GM19238 (cell line): ENCODE measurements around the gene CD70.
"Not testable (repeated sequence)": the region's sequence is repeated elsewhere in the genome, so short reads cannot be mapped to it uniquely, and the experiment has no call there.

ENCODE experiments used
- DNase-seq: peaks from one replicate; pipeline ENCODE4 v3.0.0; 2011; ENCODE audit warnings: low spot score; ENCODE audit not compliant: insufficient read length

The CD70 gene

DNA sequence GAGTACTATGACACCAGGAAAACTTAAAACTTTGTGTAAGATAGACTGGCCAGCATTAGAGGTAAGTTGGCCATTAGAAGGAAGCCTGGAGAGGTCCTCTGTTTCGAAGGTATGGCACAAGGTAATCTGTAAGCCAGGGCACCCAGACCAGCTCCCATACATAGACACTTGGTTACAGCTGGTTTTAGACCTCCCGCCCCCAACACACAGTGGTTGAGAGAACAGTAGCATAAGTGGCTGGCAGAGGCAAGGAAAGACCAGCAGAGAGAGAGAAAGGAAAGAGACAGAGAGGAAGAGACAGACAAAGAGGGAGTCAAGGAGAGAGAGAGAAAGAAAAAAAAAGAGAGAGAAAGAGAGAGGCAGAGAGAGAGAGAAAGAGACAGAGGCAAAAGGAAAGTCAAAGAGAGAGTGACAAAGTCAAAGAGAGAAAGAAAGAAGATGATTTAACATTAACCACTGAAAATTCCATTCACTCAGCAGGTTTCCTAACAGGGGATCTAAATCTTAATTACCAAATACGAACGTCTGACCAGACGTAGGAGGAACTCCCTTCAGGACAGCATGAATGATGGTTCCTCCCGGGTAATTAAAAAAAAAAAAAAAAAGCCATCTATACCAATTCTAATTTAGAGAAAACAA is 7.4 kb upstream of the CD70 start:
- not testable (repeated sequence) for DNase-seq

DNA sequence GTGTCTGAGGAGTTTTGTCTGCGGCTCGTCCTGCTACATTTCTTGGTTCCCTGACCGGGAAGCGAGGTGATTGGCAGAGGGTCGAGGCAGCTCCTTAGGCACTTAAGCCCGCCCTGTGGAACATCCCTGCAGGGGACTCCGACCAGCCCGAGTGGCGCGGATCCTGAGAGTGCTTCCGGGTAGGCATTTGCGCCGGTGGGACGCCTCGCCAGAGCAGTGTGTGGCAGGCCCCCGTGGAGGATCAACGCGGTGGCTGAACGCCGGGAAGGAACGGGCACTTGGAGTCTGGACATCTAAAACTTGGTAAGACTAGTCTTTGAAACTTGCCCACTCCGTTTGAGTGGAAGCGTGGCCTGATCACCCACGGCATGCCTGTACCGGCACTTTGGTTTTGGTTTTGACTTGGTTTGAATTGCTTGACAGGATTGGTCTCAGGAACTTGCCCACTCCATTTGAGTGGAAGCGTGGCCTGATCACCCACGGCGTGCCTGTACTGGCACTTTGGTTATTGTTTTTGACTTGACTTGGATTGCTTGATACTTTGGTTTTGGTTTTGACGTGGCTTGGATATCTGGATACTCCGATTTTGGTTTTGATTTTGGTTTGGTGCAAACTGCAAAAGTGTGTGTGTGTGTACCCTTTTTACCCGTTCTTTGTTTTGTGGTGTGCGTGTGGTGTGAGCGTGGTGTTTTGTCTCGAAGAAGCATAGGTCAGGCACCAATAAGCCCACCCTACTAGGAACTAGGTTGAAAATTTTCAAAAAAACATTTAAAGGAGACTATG is 6.7 kb upstream of the CD70 start:
- DNase-seq = not testable (repeated sequence)

DNA sequence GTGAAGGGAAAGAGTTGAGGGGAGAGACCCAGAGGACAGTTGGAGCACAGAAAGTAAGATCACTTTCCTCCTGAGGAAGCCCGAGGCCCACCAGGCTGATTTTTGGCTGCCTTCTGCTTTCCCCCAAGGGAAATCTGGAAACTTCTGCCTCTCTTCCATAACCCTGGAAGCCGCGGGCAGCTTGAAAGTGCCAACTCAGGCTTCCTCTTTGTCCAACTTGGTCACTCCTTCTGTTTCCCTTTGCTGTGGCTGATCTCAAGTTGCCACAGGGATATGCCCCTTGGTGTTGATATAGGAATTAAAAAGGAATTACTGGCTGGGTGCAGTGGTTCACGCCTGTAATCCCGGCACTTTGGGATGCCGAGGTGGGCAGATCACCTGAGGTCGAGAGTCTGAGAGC is 5.7 kb upstream of the CD70 start:
- no peak for DNase-seq

DNA sequence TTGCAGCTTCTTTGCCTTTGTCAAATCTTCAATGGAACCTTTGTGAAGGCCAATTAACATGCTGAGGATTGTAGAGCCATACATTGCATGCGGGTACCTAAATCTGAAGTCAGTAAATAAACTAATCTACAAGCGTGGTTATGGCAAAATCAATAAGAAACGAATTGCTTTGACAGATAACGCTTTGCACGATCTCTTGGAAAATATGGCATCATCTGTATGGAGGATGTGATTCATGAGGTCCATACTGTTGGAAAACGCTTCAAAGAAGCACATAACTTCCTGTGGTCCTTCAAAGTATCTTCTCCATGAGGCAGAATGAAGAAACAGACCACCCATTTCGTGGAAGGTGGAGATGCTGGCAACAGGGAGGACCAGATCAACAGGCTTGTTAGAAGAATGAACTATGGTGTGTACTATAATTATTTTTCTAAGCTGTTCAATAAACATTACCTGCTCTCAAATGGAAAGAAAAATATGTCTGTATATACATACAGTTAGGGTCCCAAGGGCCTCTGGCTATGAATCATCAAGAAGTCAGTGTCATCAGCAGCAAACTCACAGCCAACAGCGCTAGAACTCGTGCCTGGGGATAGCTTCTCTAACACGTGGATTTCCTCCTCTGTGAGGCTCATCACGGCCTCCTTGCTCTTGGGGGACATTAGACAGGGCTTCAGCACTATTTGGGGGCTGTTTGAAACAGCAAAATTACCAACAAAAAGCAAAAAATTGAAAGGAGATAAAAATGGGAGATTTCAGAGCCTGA is 2.9 kb upstream of the CD70 start:
- DNase-seq = no peak

DNA sequence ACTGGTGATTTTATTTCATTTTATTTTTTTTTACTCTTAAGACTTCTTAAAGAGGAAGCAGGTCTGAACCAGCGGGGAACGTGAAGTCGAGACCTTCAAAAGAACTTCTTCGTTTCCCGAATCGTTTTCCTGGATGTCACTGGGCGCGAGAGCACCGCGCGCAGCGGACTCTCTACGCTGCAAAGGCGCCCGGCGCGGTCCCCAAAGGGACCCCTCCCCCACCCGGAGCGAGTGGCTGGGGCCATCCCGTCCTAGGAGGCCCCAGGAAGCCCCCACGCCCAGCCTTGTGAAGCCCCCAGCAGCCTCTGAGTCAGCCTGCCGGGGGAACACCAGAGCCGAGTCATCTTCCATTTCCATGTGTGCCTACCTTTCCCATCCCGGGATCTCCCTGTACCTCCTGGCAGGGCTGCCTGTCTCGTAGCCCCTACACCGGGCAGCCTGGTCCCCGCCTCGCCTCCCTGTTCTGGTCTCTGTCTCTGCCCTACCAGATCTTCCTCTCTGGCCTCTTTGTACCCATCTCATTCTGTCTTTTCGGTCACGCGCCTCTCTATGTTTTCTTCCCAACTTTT is 608 bp downstream of the CD70 start:
- no peak for DNase-seq

DNA sequence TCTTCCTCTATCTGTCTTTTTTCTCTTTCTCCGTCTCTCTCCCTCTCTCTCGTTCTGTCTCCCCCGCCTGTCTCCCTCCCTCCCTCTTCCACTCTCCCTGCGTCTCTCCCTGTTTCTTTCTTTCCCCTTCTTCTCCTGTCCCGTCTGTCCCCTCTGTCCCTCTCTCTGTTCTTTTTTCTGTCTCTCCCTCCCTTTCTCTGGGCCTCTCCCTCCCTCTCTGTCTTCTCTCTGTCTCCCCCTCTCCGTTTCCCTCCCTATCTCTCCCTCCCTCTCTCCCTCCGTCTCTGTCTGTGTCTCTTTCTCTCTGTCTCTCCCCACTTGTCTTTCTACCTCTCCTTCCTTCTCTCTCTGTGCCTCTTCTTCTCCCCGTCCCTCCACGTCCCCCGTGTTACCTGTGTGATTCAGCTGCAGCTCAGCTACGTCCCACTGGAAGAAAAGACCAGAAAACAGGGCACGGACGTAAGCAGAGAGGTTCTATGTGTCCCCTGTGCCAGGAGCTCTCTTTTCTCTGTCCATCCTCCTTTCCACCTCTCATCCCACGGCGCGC is 1.2 kb downstream of the CD70 start:
- DNase-seq = no peak

DNA sequence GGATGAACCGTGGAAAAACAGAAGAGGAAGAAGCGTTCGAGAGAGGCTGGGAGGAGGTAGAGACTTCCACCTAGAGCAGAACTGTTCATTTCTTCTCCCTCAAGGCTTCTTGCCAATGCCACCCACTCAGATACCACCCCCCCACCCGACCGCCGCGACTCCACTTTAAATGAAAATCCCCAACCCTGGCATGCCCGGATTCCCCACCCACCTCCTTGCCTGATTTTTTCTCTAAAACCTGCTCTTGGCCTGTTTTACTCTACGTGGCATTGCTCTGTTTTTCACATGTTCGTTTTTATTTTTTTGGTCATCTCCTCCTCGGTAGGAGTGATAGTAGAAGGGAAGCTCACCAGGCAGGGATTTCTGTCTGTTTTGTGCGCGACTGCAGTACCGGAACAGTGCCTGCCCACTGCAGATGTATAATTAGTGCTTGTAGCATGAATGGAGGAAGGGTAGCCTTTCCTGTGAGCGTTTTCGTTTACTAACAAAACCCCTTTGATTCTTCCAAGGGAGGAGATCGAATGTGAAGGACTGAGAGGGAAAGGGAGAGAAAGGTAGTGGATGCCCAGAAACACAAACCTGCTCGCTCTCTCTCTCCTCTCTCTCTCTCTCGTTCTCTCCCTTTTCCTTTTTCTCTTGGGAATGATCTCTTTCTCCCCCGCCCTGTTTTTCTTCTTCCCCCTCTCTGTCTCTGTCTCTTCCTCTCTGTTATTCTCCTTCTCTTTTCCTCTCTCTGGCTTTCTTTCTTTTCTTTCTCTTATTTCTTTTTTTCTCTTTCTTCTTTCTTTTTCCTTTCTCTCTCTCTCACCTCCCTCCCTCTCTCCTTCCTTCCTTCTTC is 2.2 kb downstream of the CD70 start:
- DNase-seq = no peak

DNA sequence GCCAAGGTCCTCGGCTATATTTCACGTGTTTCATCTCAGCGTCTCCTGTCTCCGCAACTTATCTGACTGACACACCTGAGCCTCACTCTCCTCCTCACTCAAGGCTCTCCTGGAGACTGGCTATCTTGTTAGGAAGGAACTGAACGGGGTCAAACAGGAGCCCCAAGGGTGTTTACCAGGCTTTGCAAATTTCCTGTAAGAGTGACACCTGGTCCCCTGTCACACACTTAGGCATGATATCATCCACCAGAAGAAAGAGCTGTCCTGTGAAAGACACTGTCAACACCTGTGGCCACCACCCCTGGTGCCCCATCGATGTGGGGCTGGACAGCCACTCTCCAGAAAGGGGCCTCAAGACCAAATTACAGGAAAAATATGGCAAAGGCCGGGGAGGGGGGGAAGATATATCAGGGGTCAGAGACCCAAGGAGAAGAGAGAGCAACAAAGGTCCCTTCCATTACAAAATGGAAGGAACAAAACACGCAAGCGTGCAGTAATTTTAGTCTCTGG is 2.9 kb downstream of the CD70 start:
- no peak for DNase-seq

DNA sequence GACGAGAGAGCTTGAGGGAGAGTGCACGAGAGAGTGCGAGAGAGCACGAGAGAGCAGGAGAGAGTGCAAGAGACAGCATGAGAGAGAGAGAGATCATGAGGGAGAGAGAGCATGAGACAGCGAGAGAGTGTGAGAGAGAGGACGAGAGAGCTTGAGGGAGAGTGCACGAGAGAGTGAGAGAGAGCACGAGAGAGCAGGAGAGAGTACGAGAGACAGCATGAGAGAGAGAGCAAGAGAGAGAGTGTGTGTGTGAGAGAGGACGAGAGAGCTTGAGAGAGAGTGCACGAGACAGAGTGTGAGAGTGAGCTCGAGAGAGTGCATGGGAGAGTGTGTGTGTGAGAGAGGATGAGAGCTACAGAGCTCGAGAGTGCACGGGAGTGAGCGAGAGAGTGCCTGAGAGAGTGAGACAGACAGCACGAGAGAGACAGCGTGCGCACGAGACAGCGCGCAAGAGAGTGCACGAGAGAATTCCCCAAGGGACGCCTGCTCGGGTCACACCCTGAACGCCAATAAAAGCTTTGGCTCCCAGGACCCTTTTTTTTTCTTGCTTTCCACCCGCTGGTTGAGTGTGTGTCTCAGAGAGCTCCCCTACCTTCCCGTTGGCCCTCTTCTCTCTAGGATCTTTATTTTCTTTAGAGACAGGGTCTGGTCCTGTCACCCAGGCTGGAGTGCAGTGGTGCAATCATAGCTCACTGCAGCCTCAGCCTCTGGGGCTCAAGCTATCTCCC is 3.7 kb downstream of the CD70 start:
- DNase-seq = peak; percentile 30

DNA sequence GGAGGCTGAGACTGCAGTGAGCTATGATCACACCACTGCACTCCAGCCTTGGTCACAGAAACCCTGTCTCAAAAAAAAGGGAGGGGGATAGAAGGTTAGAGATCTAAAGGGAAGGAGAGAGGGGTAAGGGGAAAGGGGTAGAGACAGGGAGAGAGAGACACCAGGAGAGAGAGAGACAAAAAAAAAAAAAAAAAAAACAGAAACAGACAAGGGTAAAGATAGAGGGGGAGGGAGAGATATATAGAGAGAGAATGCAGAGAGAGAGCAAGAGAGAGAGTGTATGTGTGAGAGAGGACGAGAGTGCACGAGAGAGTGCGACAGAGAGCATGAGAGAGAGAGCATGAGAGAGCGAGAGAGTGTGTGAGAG is 4.2 kb downstream of the CD70 start:
- no peak for DNase-seq

DNA sequence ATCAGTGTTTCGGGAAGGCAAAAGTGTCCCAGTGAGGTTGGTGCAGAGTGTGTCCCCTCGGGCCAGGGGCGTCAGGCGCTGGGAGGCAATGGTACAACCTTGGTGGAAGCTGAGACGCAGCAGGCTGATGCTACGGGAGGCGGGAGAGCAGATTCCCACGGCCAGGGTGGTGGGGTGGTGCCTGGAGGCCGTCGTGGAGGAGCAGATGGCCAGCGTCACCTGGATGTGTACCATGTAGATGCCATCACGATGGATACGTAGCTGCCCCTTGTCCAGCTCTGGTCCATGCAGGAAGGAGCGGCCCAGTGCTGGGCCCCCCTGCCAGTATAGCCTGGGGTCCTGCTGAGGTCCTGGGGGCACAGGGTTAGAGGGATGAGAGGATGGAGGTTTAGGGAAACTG is 4.9 kb downstream of the CD70 start:
- no peak for DNase-seq

DNA sequence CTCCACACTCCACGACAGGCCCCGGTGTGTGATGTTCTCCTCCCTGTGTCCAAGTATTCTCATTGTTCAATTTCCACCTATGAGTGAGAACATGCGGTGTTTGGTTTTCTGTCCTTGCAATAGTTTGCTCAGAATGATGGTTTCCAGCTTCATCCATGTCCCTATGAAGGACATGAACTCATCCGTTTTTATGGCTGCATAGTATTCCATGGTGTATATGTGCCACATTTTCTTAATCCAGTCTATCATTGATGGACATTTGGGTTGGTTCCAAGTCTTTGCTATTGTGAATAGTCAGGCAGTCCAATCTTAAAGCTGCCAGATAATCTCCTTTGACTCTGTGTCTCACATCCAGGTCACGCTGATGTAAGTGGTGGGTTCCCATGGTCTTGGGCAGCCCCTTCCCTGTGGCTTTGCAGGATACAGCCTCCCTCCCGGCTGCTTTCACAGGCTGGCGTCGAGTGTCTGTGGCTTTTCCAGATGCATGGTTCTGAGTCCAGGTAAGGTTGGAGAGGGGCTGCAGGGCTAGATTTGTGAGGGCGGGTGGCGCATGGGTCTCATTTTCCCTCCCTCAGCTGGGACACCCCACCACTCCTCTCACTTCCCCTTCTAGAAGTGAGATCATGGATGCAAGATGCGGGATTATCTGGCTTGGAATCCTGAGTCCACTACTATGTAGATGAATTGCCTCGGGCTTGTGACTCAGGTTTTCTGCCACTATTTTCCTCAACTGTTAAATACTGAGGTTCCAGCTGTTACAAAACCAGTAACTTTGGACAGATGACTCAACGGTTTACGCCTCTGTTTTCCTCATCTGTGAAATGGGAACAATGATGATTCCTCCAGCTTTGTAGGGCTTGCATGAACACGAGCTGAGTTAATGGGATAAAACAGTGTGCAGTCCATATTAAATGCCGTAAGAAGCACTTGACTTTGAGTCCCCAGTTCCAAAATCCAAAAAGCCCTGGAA is 8.2 kb downstream of the CD70 start:
- DNase-seq = not testable (repeated sequence)

DNA sequence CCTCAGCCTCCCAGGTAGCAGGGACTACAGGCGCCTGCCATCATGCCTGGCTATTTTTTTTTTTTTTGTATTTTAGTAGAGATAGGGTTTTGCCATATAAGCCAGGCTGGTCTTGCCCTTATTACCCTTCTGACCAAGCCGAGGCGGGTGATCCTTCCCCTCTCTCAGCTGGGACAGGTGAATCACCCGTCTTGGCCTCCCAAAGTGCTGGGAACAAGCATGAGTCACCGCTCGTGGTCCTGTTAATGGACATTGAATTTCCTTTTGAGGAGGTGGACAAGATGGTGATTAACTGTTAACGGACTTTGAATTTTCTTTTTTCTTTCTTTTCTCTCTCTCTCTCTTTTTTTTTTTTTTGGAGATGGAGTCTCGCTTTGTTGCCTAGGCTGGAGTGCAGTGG is 10.6 kb downstream of the CD70 start:
- DNase-seq = no peak

DNA sequence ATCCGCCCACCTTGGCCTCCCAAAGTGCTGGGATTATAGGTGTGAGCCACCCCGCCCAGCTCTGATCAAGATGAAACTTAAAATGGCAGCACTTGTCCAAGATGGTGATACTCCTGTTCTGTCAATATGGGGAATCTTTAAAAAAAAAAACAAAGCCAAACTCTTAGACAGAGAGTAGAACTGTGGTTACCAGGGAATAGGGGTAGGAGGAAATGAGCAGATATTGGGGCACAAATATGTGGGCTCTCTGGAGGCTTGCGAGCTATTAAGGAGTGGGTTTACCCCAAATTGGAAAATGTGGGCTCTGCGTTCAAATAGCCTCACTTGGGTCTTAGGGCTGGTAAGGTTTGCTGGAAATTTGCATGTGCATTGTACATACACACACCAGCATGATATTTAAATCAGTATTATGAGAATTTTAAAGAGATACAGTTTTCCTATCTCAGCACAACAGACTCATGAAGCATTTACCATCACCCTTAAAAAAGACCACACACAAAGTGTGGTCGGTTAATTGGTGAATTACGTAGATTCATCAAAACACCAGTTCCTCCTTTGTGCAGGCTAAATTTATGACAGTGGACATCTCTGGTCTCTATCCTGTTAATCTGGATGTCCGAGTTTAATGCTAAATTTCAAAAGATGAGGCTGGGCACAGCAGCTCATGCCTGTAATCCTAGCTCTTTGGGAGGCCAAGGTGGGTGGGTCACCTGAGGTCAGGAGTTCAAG is 11.3 kb downstream of the CD70 start:
- DNase-seq = no peak

DNA sequence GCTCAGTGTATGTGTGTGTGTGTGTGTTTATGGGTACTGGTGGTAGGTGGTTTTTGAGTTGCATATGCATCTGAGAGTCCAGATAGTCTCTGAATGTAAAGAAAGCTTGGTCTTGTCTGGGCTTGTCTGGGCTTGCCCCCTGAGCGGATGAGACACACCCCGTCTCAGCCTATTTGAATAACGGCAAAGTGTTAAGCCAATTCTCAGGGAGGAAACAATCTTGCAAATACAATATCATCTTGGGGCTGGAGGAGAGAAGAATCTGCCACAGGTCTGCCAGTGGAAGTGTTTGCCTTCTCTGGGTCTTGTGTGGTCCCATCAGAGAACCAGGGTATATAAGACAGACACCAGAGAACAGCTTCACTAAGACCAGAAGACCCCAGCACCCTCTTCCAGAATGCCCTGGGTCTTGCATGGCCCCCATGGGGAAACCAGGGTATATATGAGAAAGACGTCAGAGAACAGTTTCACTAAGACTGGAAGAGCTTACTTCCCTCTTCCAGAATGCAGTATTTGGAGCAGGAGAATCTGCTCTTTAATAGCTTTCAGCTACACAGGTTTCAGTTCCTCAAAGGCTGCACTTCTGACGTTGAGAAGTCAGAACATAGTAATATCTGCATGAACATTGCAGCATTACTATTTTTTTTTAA is 13.3 kb downstream of the CD70 start:
- peak; percentile 58 for DNase-seq

DNA sequence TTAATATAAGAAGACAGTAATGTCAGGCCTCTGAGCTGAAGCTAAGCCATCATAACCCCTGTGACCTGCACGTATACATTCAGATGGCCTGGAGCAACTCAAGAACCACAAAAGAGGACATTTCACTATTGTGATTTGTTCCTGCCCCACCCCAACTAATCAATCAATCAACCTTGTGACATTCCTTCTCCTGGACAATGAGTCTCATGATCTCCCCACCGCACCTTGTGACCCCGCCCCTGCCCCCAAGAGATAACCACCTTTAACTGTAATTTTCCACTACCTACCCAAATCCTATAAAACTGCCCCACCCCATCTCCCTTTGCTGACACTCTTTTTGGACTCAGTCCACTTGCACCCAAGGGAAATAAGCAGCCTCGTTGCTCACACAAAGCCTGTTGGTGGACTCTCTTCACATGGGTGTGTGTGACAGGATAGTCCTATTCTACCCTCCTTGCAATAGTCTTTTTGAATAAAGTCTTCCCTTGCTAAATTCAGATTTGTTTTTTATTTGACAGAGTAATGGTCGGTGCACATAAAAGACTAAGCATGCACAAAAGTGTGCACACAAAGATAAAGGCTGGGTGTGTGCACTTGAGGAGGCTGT is 14.0 kb downstream of the CD70 start:
- no peak for DNase-seq

DNA sequence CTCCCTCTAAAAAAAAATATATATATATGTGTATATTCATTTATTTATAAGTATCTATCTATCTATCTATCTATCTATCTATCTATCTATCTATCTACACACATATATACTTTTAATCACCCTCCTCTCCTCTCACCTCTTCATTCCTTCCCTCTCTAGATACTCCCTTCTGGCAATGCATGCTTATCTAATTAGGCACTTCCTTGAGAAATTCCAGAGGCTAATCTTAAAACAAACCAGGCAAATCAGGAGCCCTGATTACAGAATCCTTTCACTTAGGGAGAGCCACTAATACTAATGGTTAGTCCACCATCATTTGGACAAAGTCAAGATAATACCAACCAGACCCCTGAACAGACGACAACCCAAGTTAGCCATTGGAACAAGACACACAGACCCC is 17.6 kb downstream of the CD70 start:
- DNase-seq = no peak
